Transverse colon (tissue), 4 donors: Measurements from ENCODE around the gene WDR12.

Experiments
- CTCF ChIP-seq, 5 experiments: fragments of 200-600 bp in 3 of 5; fragments of 450-650 bp in 2 of 5; sonication (generic) in 3 of 5; IDR thresholded peaks; 1 replicate in 2 of 5; 2 replicates in 3 of 5; pipeline ENCODE4 v1.5.1; 2016 to 2017; ENCODE audit warnings: antibody characterized with exemption in 5 of 5, inconsistent platforms in 3 of 5, mild to moderate bottlenecking in 2 of 5, moderate library complexity in 1 of 5
- POLR2A ChIP-seq: fragments of 450-650 bp; IDR thresholded peaks from one replicate; pipeline ENCODE4 v1.6.1; 2016; ENCODE audit warnings: antibody characterized with exemption, mild to moderate bottlenecking, moderate library complexity
- POLR2AphosphoS5 ChIP-seq, 3 donors: sonication (generic); formaldehyde crosslinking; IDR thresholded peaks; one replicate each; pipeline ENCODE4 v1.6.1; 2016; ENCODE audit warnings: antibody characterized with exemption in 3 of 3

GRCh38 chr2:202870431-202871299 lies 40.8 kb downstream of the WDR12 start:
- TF ChIP-seq CTCF (IDR thresholded peaks at IDR 0.05) (peak; percentile 30 to 36 (median 34)), POLR2AphosphoS5 (IDR thresholded peaks at IDR 0.05) (no peak), POLR2A (no peak)
